B cell (primary cell): Measurements from ENCODE around the gene SFXN5.

Source experiments
- CTCF ChIP-seq: fragments of 200-600 bp; IDR thresholded peaks from one replicate; pipeline ENCODE4 v1.8.0; 2022; ENCODE audit warnings: antibody characterized with exemption, mild to moderate bottlenecking
- EZH2 ChIP-seq: IDR thresholded peaks from 2 replicates; pipeline ENCODE4 v1.6.1; 2012; ENCODE audit warnings: borderline replicate concordance, low read depth, mild to moderate bottlenecking, moderate library complexity, low read length; ENCODE audit not compliant: insufficient read depth, poor library complexity, severe bottlenecking

GRCh38 chr2:72956936-72957335 lies 114.6 kb downstream of the SFXN5 start:
- no peak for TF ChIP-seq CTCF
- TF ChIP-seq EZH2 = no peak
